A549 (cell line): ENCODE results near the gene B3GNT8. TPM values are rescaled to one million over a fixed set of nuclear protein-coding genes. Genes with fewer than 3 reads are reported as not detected.

Experiments used
- CBX2 ChIP-seq: fragments of 200-600 bp; sonication (generic); IDR thresholded peaks from 2 replicates; pipeline ENCODE4 v1.6.1; 2016; ENCODE audit warnings: low read depth, mild to moderate bottlenecking, borderline replicate concordance
- CEBPB ChIP-seq, 2 experiments: fragments of >200 bp in 1 of 2; sonication (Bioruptor Twin) in 1 of 2; formaldehyde crosslinking in 1 of 2; IDR thresholded peaks; 2 replicates each; pipeline ENCODE4 v1.6.1; 2012 to 2016
- CTCF ChIP-seq: fragments of >200 bp; sonication (Bioruptor Twin); formaldehyde crosslinking; IDR thresholded peaks from 3 replicates; pipeline ENCODE4 v1.5.1; 2016
- EHF ChIP-seq: fragments of 250-450 bp; sonication (Bioruptor Pico); IDR thresholded peaks from 2 replicates; pipeline ENCODE4 v1.5.0; 2020; ENCODE audit warnings: mild to moderate bottlenecking
- EHMT2 ChIP-seq: fragments of 200-600 bp; sonication (generic); IDR thresholded peaks from 2 replicates; pipeline ENCODE4 v1.6.1; 2016; ENCODE audit warnings: antibody characterized with exemption, low read depth, mild to moderate bottlenecking, moderate library complexity
- ESRRA ChIP-seq: fragments of 150-350 bp; IDR thresholded peaks from 2 replicates; pipeline ENCODE4 v1.6.1; 2014; ENCODE audit warnings: mild to moderate bottlenecking, low read length, borderline replicate concordance
- FOSL2 ChIP-seq, 2 experiments: fragments of 450-650 bp in 1 of 2; fragments of >200 bp in 1 of 2; sonication (Bioruptor Twin) in 1 of 2; formaldehyde crosslinking; IDR thresholded peaks; 2 replicates each; pipeline versions ENCODE4 v1.5.0 to v1.6.1; 2016 to 2020; ENCODE audit warnings: mild to moderate bottlenecking in 1 of 2, moderate library complexity in 1 of 2
- GATA3 ChIP-seq: IDR thresholded peaks from 2 replicates; pipeline ENCODE4 v1.6.1; 2012; ENCODE audit warnings: borderline replicate concordance
- HDAC2 ChIP-seq: fragments of 200-600 bp; sonication (generic); IDR thresholded peaks from 2 replicates; pipeline ENCODE4 v1.6.1; 2016
- HES2 ChIP-seq: fragments of >200 bp; sonication (Bioruptor Twin); formaldehyde crosslinking; IDR thresholded peaks from 2 replicates; pipeline ENCODE4 v1.6.1; 2016
- HOXB5 ChIP-seq: fragments of 250-450 bp; sonication (Bioruptor Pico); IDR thresholded peaks from 2 replicates; pipeline ENCODE4 v1.5.0; 2020; ENCODE audit warnings: mild to moderate bottlenecking, moderate library complexity
- JUN ChIP-seq, 2 experiments: fragments of >200 bp; sonication (Bioruptor Twin); formaldehyde crosslinking; IDR thresholded peaks; 2 replicates in 1 of 2; 3 replicates in 1 of 2; pipeline ENCODE4 v1.6.1; 2016 to 2017
- MAZ ChIP-seq: fragments of 150-350 bp; IDR thresholded peaks from 2 replicates; pipeline ENCODE4 v1.6.1; 2014; ENCODE audit warnings: antibody characterized with exemption, low read depth, low read length, borderline replicate concordance
- MYC ChIP-seq: IDR thresholded peaks from 2 replicates; pipeline ENCODE4 v1.6.1; 2012; ENCODE audit warnings: mild to moderate bottlenecking, inconsistent platforms, low read length, improper control_type of control experiment, borderline replicate concordance
- NFE2L2 ChIP-seq: fragments of 150-350 bp; conservative IDR thresholded peaks from 2 replicates; pipeline ENCODE4 v1.6.1; 2014; ENCODE audit warnings: low read length
- NPAS2 ChIP-seq: fragments of 250-450 bp; sonication (Bioruptor Pico); IDR thresholded peaks from 2 replicates; pipeline ENCODE4 v1.8.0; 2022; ENCODE audit warnings: mild to moderate bottlenecking, moderate library complexity, borderline replicate concordance
- NR3C1 ChIP-seq: fragments of >200 bp; sonication (Bioruptor Twin); formaldehyde crosslinking; IDR thresholded peaks from 3 replicates; pipeline ENCODE4 v1.6.1; 2017
- PBX3 ChIP-seq: IDR thresholded peaks from 2 replicates; pipeline ENCODE4 v1.6.1; 2012
- REST ChIP-seq: fragments of 200-600 bp; sonication (generic); IDR thresholded peaks from 2 replicates; pipeline ENCODE4 v1.6.1; 2016; ENCODE audit warnings: antibody characterized with exemption, mild to moderate bottlenecking, moderate library complexity
- RFX5 ChIP-seq: fragments of 450-650 bp; IDR thresholded peaks from 2 replicates; pipeline ENCODE4 v1.7.1; 2014; ENCODE audit warnings: antibody characterized with exemption, mild to moderate bottlenecking, moderate library complexity
- RNF2 ChIP-seq: fragments of 200-600 bp; sonication (generic); IDR thresholded peaks from 2 replicates; pipeline ENCODE4 v1.6.1; 2016; ENCODE audit warnings: low read depth, mild to moderate bottlenecking, antibody characterized with exemption, moderate library complexity, borderline replicate concordance
- SMC3 ChIP-seq: fragments of >200 bp; sonication (Bioruptor Twin); formaldehyde crosslinking; IDR thresholded peaks from 3 replicates; pipeline ENCODE4 v1.6.1; 2018; ENCODE audit warnings: inconsistent platforms
- TP53 ChIP-seq: fragments of 250-450 bp; sonication (Bioruptor Pico); IDR thresholded peaks from 2 replicates; pipeline ENCODE4 v1.5.0; 2021; ENCODE audit warnings: mild to moderate bottlenecking, moderate library complexity
- ZC3H11A ChIP-seq: fragments of 450-650 bp; IDR thresholded peaks from 2 replicates; pipeline ENCODE4 v1.6.1; 2014; ENCODE audit warnings: antibody characterized with exemption, mild to moderate bottlenecking
- polyA plus RNA-seq, 4 experiments: library from polyadenylated mRNA; depleted of rRNA in 3 of 4; stranded (reverse); fragments of >200 nt; fragmentation: RNase III in 1 of 4; extraction: RNeasy Plus Mini Kit Qiagen cat#74134 plus additional on column Dnase treatment in 1 of 4; gene quantifications; 2 replicates in 3 of 4; 3 replicates in 1 of 4; pipeline ENCODE4 v1.2.3, GENCODE V29; 2011 to 2017

The B3GNT8 gene
- polyA plus RNA-seq, 2 of the 4 experiments (the other 2 are of a cell fraction) = not detected

GRCh38 chr19:41439441-41440222 lies 12.5 kb upstream of the B3GNT8 start, which contains the start of gene DMAC2 (continued):
- TF ChIP-seq REST (no peak), HOXB5 (no peak; the same call in 1 of the 2 replicates), ESRRA (no peak), TP53 (CRISPR knock-in tag) (peak; percentile 34; the same call in 1 of the 2 replicates), EHMT2 (no peak), NFE2L2 (peak; percentile 31; the same call in 1 of the 2 replicates), CEBPB (IDR thresholded peaks at IDR 0.05) (peak; percentile 92 to 99), HDAC2 (peak; percentile 97), NR3C1 (no peak), MYC (peak; percentile 76; the same call in 1 of the 2 replicates), JUN (IDR thresholded peaks at IDR 0.05) (peak; percentile 84 to 98), CTCF (peak; percentile 85), SMC3 (0 out of 3 replicates have a peak, but pooled peaks have one; percentile 38), RFX5 (peak; percentile 82), GATA3 (peak; percentile 36; the same call in 1 of the 2 replicates), PBX3 (peak; percentile 47; the same call in 1 of the 2 replicates), CBX2 (no peak), MAZ (no peak), ZC3H11A (no peak), EHF (CRISPR knock-in tag) (no peak), RNF2 (no peak), HES2 (no peak), NPAS2 (CRISPR knock-in tag) (no peak), FOSL2 (IDR thresholded peaks at IDR 0.05) (no peak), FOSL2 (CRISPR knock-in tag; IDR thresholded peaks at IDR 0.05) (no peak)
